ENCODE data around the gene FPR3.

DNA sequence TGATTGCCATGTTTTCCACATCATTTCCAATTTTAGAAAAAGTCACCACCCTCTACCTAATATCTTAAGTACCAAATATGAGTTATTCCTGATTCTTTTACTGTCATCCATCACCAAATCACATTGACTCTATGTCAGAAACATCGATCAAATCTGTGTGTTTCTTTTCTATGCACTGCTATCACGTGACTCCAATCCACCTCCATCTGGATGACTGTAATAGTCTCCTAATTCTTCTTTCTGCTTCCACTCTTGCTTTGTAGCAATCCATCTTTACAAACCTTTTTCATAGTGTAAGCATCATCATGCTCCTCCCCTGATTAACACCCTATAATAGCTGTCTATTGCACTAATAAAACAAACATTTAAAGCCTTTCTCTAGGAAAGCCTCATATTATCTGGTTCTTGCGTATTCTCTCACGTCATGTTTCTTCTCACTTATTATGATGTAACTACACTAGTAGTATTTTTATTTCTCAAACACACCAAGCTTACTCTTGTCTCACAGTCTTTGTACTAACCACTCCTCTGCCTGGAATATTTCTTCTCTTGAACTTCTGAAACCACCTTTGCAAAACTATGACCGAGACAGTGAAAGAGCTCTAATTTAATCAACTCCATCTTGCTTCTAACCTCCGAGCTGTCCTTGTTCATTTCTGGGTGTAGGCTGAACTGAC is 10.7 kb upstream of the FPR3 start:
- no peak for TF ChIP-seq POLR2A (IDR thresholded peaks at IDR 0.05)
- no peak for TF ChIP-seq CTCF (IDR thresholded peaks at IDR 0.05)
- no peak for TF ChIP-seq POLR2AphosphoS5 (IDR thresholded peaks at IDR 0.05)
